Neural cell (in vitro differentiated cells): ENCODE data around the gene GPR17. TPM values are rescaled to one million over a fixed set of nuclear protein-coding genes. Genes with fewer than 3 reads are reported as not detected.

ENCODE experiments used
- H2AFZ ChIP-seq: fragments of 200-600, 300-800 bp; sonication (generic), shearing (Covaris generic); 2 replicates; pipeline ENCODE4 v1.6.0; 2014; ENCODE audit warnings: low read depth, mild to moderate bottlenecking, antibody characterized with exemption, low read length, moderate library complexity
- H3F3A ChIP-seq: fragments of 200-600 bp; shearing (Covaris generic); 2 replicates; pipeline ENCODE4 v1.6.1; 2016; ENCODE audit warnings: mild to moderate bottlenecking, moderate library complexity, mixed read lengths, antibody characterized with exemption, low read length; ENCODE audit not compliant: insufficient read depth, poor library complexity, severe bottlenecking
- H3K27ac ChIP-seq: fragments of 200-600, 300-800 bp; sonication (generic), shearing (Covaris generic); 2 replicates; pipeline ENCODE4 v1.5.1; 2014; ENCODE audit warnings: mild to moderate bottlenecking, low read length, moderate library complexity
- H3K27me3 ChIP-seq: fragments of 300-800, 200-600 bp; sonication (generic), shearing (Covaris generic); 2 replicates; pipeline ENCODE4 v1.6.0; 2014; ENCODE audit warnings: mild to moderate bottlenecking, low read depth, low read length, moderate library complexity; ENCODE audit not compliant: insufficient read depth
- H3K36me3 ChIP-seq: fragments of 300-800, 200-600 bp; sonication (generic), shearing (Covaris generic); 2 replicates; pipeline ENCODE4 v1.5.1; 2014; ENCODE audit warnings: mild to moderate bottlenecking, antibody characterized with exemption, low read length, moderate library complexity; ENCODE audit not compliant: insufficient read depth
- H3K4me2 ChIP-seq: fragments of 300-800, 200-600 bp; sonication (generic), shearing (Covaris generic); 2 replicates; pipeline ENCODE4 v1.6.0; 2014; ENCODE audit warnings: mild to moderate bottlenecking, low read length
- H3K4me3 ChIP-seq: fragments of 300-800, 200-600 bp; sonication (generic), shearing (Covaris generic); 2 replicates; pipeline ENCODE4 v1.5.1; 2014; ENCODE audit warnings: mild to moderate bottlenecking, low read length, moderate library complexity
- H3K79me2 ChIP-seq: fragments of 200-600 bp; shearing (Covaris generic); replicated peaks from 2 replicates; pipeline ENCODE4 v1.6.0; 2014; ENCODE audit warnings: mild to moderate bottlenecking, low read length, moderate library complexity; ENCODE audit not compliant: insufficient read depth
- H3K9ac ChIP-seq: fragments of 300-800, 200-600 bp; sonication (generic), shearing (Covaris generic); 2 replicates; pipeline ENCODE4 v1.6.1; 2016; ENCODE audit warnings: mild to moderate bottlenecking, low read length, mixed read lengths
- H3K9me2 ChIP-seq: fragments of 200-600 bp; shearing (Covaris generic); 2 replicates; pipeline ENCODE4 v1.6.1; 2016; ENCODE audit warnings: mild to moderate bottlenecking, low read length, mixed read lengths; ENCODE audit not compliant: insufficient read depth
- H3K9me3 ChIP-seq: fragments of 200-600, 300-800 bp; sonication (generic), shearing (Covaris generic); 2 replicates; pipeline ENCODE4 v1.6.1; 2016; ENCODE audit warnings: mild to moderate bottlenecking, mixed run types, low read length, moderate library complexity, mixed read lengths
- H4K20me1 ChIP-seq: fragments of 200-600 bp; shearing (Covaris generic); 2 replicates; pipeline ENCODE4 v1.6.1; 2016; ENCODE audit warnings: mild to moderate bottlenecking, mixed run types; ENCODE audit not compliant: insufficient read depth
- EP300 ChIP-seq: fragments of 450-650 bp; conservative IDR thresholded peaks from 2 replicates; pipeline ENCODE4 v1.6.1; 2014; ENCODE audit warnings: antibody characterized with exemption, mild to moderate bottlenecking, moderate library complexity; ENCODE audit not compliant: poor library complexity, severe bottlenecking
- EZH2 ChIP-seq: fragments of 200-600, 300-800 bp; shearing (Covaris generic), sonication (generic); IDR thresholded peaks from 2 replicates; pipeline ENCODE4 v1.6.1; 2014; ENCODE audit warnings: antibody characterized with exemption, low read length, borderline replicate concordance, mild to moderate bottlenecking; ENCODE audit not compliant: insufficient read depth, poor library complexity, severe bottlenecking
- MXI1 ChIP-seq: fragments of 450-650 bp; conservative IDR thresholded peaks from 2 replicates; pipeline ENCODE4 v1.6.1; 2014; ENCODE audit warnings: antibody characterized with exemption, mild to moderate bottlenecking; ENCODE audit not compliant: poor library complexity, severe bottlenecking
- POLR2AphosphoS5 ChIP-seq: IDR thresholded peaks from 2 replicates; pipeline ENCODE4 v1.6.1; 2012
- RAD21 ChIP-seq: fragments of 450-650 bp; conservative IDR thresholded peaks from 2 replicates; pipeline ENCODE4 v1.6.1; 2014; ENCODE audit warnings: antibody characterized with exemption, mild to moderate bottlenecking, moderate library complexity
- SMC3 ChIP-seq: fragments of 450-650 bp; conservative IDR thresholded peaks from 2 replicates; pipeline ENCODE4 v1.6.1; 2014; ENCODE audit warnings: antibody characterized with exemption, mild to moderate bottlenecking, moderate library complexity; ENCODE audit not compliant: poor library complexity
- TAF1 ChIP-seq: IDR thresholded peaks from 2 replicates; pipeline ENCODE4 v1.6.1; 2012; ENCODE audit warnings: low read depth
- polyA plus RNA-seq: library from polyadenylated mRNA; depleted of rRNA; stranded (reverse); fragments of >200 nt; gene quantifications from 2 replicates; pipeline ENCODE4 v1.2.3, GENCODE V29; 2014
- TF ChIP-seq, protein P1 (sequence below): IDR thresholded peaks from 2 replicates; pipeline ENCODE4 v1.6.1; 2012; ENCODE audit warnings: borderline replicate concordance
- TF ChIP-seq, protein P2 (sequence below): fragments of 450-650 bp; IDR thresholded peaks from 2 replicates; pipeline ENCODE4 v1.5.1; 2014; ENCODE audit warnings: antibody characterized with exemption, mild to moderate bottlenecking, moderate library complexity; ENCODE audit not compliant: poor library complexity, severe bottlenecking

The GPR17 gene
- polyA plus RNA-seq, 1 donor from 2014 or later = not detected

DNA sequence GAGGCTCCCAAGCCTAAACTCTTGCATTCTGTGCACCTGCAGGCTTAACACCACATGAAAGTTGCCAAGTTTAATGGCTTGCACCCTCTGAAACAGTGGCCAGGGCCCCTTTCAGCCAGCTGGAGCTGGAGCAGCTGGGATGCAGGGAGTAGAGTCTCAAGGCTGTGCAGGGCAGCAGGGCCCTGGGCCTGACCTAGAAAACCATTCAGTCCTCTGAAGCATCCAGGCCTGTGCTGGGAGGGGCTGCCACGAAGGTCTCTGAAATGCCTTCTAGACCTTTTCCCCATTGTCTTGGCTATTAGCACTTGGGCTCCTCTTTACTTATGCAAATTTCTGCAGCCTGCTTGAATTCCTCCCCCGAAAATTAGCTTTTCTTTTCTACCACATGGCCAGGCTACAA, 44.7 kb downstream of the GPR17 start:
- Histone ChIP-seq H3F3A (no peaks in the 10 kb centered on the region), H3K9ac (no peak overlapping the region), H3K36me3 (no peaks in the 10 kb centered on the region), H3K27ac (no peak overlapping the region), H3K9me2 (no peaks in the 10 kb centered on the region), H3K27me3 (peaks cover 2% of the 10 kb centered on the region), H2AFZ (no peak overlapping the region), H3K4me2 (no peak overlapping the region), H3K9me3 (no peaks in the 10 kb centered on the region), H4K20me1 (no peaks in the 10 kb centered on the region), H3K4me3 (no peak overlapping the region), H3K79me2 (no peaks in the 10 kb centered on the region)
- TF ChIP-seq MXI1 (no peak), SMC3 (no peak), TAF1 (no peak), POLR2AphosphoS5 (no peak), EP300 (no peak), EZH2 (no peak), RAD21 (no peak)
- TF ChIP-seq, protein P1, sequence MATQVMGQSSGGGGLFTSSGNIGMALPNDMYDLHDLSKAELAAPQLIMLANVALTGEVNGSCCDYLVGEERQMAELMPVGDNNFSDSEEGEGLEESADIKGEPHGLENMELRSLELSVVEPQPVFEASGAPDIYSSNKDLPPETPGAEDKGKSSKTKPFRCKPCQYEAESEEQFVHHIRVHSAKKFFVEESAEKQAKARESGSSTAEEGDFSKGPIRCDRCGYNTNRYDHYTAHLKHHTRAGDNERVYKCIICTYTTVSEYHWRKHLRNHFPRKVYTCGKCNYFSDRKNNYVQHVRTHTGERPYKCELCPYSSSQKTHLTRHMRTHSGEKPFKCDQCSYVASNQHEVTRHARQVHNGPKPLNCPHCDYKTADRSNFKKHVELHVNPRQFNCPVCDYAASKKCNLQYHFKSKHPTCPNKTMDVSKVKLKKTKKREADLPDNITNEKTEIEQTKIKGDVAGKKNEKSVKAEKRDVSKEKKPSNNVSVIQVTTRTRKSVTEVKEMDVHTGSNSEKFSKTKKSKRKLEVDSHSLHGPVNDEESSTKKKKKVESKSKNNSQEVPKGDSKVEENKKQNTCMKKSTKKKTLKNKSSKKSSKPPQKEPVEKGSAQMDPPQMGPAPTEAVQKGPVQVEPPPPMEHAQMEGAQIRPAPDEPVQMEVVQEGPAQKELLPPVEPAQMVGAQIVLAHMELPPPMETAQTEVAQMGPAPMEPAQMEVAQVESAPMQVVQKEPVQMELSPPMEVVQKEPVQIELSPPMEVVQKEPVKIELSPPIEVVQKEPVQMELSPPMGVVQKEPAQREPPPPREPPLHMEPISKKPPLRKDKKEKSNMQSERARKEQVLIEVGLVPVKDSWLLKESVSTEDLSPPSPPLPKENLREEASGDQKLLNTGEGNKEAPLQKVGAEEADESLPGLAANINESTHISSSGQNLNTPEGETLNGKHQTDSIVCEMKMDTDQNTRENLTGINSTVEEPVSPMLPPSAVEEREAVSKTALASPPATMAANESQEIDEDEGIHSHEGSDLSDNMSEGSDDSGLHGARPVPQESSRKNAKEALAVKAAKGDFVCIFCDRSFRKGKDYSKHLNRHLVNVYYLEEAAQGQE = no peak
- TF ChIP-seq, protein P2, sequence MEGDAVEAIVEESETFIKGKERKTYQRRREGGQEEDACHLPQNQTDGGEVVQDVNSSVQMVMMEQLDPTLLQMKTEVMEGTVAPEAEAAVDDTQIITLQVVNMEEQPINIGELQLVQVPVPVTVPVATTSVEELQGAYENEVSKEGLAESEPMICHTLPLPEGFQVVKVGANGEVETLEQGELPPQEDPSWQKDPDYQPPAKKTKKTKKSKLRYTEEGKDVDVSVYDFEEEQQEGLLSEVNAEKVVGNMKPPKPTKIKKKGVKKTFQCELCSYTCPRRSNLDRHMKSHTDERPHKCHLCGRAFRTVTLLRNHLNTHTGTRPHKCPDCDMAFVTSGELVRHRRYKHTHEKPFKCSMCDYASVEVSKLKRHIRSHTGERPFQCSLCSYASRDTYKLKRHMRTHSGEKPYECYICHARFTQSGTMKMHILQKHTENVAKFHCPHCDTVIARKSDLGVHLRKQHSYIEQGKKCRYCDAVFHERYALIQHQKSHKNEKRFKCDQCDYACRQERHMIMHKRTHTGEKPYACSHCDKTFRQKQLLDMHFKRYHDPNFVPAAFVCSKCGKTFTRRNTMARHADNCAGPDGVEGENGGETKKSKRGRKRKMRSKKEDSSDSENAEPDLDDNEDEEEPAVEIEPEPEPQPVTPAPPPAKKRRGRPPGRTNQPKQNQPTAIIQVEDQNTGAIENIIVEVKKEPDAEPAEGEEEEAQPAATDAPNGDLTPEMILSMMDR = no peak

DNA sequence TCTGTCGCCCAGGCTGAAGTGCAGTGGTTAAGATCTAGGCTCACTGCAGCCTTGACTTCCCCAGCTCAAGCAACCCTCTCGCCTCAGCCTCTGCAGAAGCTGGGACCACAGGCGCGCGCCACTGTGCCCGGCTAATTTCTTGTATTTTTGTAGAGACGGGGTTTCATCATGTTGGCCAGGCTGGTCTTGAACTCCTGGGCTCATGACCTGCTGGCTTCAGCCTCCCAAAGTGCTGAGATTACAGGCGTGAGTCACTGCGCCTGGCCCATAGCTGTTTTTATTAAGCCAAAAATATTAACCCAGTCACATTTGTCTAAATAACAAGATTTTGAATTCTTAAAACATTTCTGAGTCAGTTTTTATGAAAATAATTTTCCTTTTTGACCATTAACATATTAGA, 49.0 kb downstream of the GPR17 start:
- Histone ChIP-seq H3K9me3 (no peaks in the 10 kb centered on the region), H2AFZ (no peak overlapping the region), H4K20me1 (no peaks in the 10 kb centered on the region), H3K36me3 (no peaks in the 10 kb centered on the region), H3K4me3 (no peak overlapping the region), H3K79me2 (no peaks in the 10 kb centered on the region), H3K9me2 (no peaks in the 10 kb centered on the region), H3F3A (no peaks in the 10 kb centered on the region), H3K27me3 (peaks cover 2% of the 10 kb centered on the region), H3K4me2 (no peak overlapping the region), H3K27ac (no peak overlapping the region), H3K9ac (no peak overlapping the region)
- TF ChIP-seq EZH2 = no peak
- TF ChIP-seq POLR2AphosphoS5 = no peak
- no peak for TF ChIP-seq TAF1
- TF ChIP-seq SMC3 = no peak
- TF ChIP-seq, protein P1 = no peak
- TF ChIP-seq, protein P2 = no peak
- no peak for TF ChIP-seq RAD21
- no peak for TF ChIP-seq EP300
- TF ChIP-seq MXI1 = no peak
